Measurements from ENCODE around the gene TAF1C. TPM values are rescaled to one million over a fixed set of nuclear protein-coding genes. Genes with fewer than 3 reads are reported as not detected.
"Not testable (repeated sequence)": the region's sequence is repeated elsewhere in the genome, so short reads cannot be mapped to it uniquely, and the experiment has no call there.

Gene TAF1C
- total RNA-seq, 1 experiment from 2014 or later, result 40.2 TPM

GRCh38 chr16:84205976-84206691 is 19.3 kb upstream of the TAF1C start:
- ChIA-PET POLR2A (ENCODE audit: unreplicated experiment) (no interaction called here), CTCF (no interaction called here)
- no peak overlapping the region for H2AFZ ChIP-seq
- DNase-seq, result no peak
- BruUV-seq (replicated peaks), result no TSS peak
- no peaks in the 10 kb centered on the region for H3K27me3 ChIP-seq (ENCODE audit: insufficient read depth, low read depth)
- no peak overlapping the region for H3K4me2 ChIP-seq
- no peak overlapping the region for H3K27ac ChIP-seq
- H3K9me2 ChIP-seq (ENCODE audit: insufficient read depth), result no peaks in the 10 kb centered on the region
- H3K36me3 ChIP-seq (ENCODE audit: low read depth), result no peaks in the 10 kb centered on the region
- no peaks in the 10 kb centered on the region for H3K79me2 ChIP-seq (ENCODE audit: low read depth)
- TF ChIP-seq CTCF (conservative IDR thresholded peaks at IDR 0.05), result no peak
- no peak for TF ChIP-seq EZH2 (IDR thresholded peaks at IDR 0.05; ENCODE audit: low read depth)
- peaks cover 8% of the 10 kb centered on the region; the same call in 1 of the 2 replicates for H3K4me1 ChIP-seq (replicated peaks; ENCODE audit: insufficient read depth)
- H4K20me1 ChIP-seq (ENCODE audit: insufficient read depth), result no peaks in the 10 kb centered on the region
- H3F3A ChIP-seq (ENCODE audit: insufficient read depth, low read depth), result no peaks in the 10 kb centered on the region
- H3K4me3 ChIP-seq, result no peak overlapping the region
- H3K9me3 ChIP-seq (ENCODE audit: insufficient read depth, low read depth), result no peaks in the 10 kb centered on the region
- intact Hi-C loops (cut with micrococcal nuclease; ENCODE audit: unreplicated experiment), result no loop called here

- H3K79me2 ChIP-seq (ENCODE audit: low read depth); H3K4me3 ChIP-seq; H3F3A ChIP-seq (ENCODE audit: insufficient read depth, low read depth); H3K4me2 ChIP-seq; H3K4me1 ChIP-seq (replicated peaks; ENCODE audit: insufficient read depth); CTCF ChIA-PET; H3K9me2 ChIP-seq (ENCODE audit: insufficient read depth); H3K27me3 ChIP-seq (ENCODE audit: insufficient read depth, low read depth); H3K27ac ChIP-seq; POLR2A ChIA-PET (ENCODE audit: unreplicated experiment); H3K9me3 ChIP-seq (ENCODE audit: insufficient read depth, low read depth); intact Hi-C loops (cut with micrococcal nuclease; ENCODE audit: unreplicated experiment); BruUV-seq (replicated peaks); H2AFZ ChIP-seq; H4K20me1 ChIP-seq (ENCODE audit: insufficient read depth); H3K36me3 ChIP-seq (ENCODE audit: low read depth): not testable (repeated sequence)
- DNase-seq, result peak in 1 of 2 experiments; percentile 56
Measured at GRCh38 chr16:84205123-84205522, 18.3 kb upstream of the TAF1C start.

- H2AFZ ChIP-seq; H3K4me2 ChIP-seq; DNase-seq; H3K9me2 ChIP-seq (ENCODE audit: insufficient read depth); H3K4me3 ChIP-seq; H3F3A ChIP-seq (ENCODE audit: insufficient read depth, low read depth); H3K9me3 ChIP-seq (ENCODE audit: insufficient read depth, low read depth); POLR2A ChIA-PET (ENCODE audit: unreplicated experiment); H3K4me1 ChIP-seq (replicated peaks; ENCODE audit: insufficient read depth); H3K27ac ChIP-seq; H3K79me2 ChIP-seq (ENCODE audit: low read depth); BruUV-seq (replicated peaks); H3K27me3 ChIP-seq (ENCODE audit: insufficient read depth, low read depth); H4K20me1 ChIP-seq (ENCODE audit: insufficient read depth); intact Hi-C loops (cut with micrococcal nuclease; ENCODE audit: unreplicated experiment); H3K36me3 ChIP-seq (ENCODE audit: low read depth): not testable (repeated sequence)
- CTCF ChIA-PET, result interaction anchor here (0.6 kb wide), 1 partner anchor 16 kb away, joined by 4 read pairs; no protein-coding TSS in a partner anchor
Measured at GRCh38 chr16:84204551-84204950, 17.7 kb upstream of the TAF1C start.

GRCh38 chr16:84199861-84200260 is 13.0 kb upstream of the TAF1C start:
- no peak overlapping the region for H3K27ac ChIP-seq
- intact Hi-C loops (cut with micrococcal nuclease; ENCODE audit: unreplicated experiment), result no loop called here
- DNase-seq, result no peak
- H3K9me2 ChIP-seq (ENCODE audit: insufficient read depth), result no peaks in the 10 kb centered on the region
- no peaks in the 10 kb centered on the region for H3K27me3 ChIP-seq (ENCODE audit: insufficient read depth, low read depth)
- no peaks in the 10 kb centered on the region for H3F3A ChIP-seq (ENCODE audit: insufficient read depth, low read depth)
- TF ChIP-seq EZH2 (IDR thresholded peaks at IDR 0.05; ENCODE audit: low read depth), result no peak
- TF ChIP-seq CTCF (conservative IDR thresholded peaks at IDR 0.05), result no peak
- BruUV-seq (replicated peaks), result no TSS peak
- no peak overlapping the region for H2AFZ ChIP-seq
- H4K20me1 ChIP-seq (ENCODE audit: insufficient read depth), result no peaks in the 10 kb centered on the region
- POLR2A ChIA-PET (ENCODE audit: unreplicated experiment), result no interaction called here
- H3K4me2 ChIP-seq, result no peak overlapping the region
- CTCF ChIA-PET, result no interaction called here
- H3K36me3 ChIP-seq (ENCODE audit: low read depth), result no peaks in the 10 kb centered on the region
- peaks cover under 1% of the 10 kb centered on the region; the same call in 1 of the 2 replicates for H3K4me1 ChIP-seq (replicated peaks; ENCODE audit: insufficient read depth)
- H3K79me2 ChIP-seq (ENCODE audit: low read depth), result no peaks in the 10 kb centered on the region
- H3K4me3 ChIP-seq, result no peak overlapping the region
- no peaks in the 10 kb centered on the region for H3K9me3 ChIP-seq (ENCODE audit: insufficient read depth, low read depth)
